Breast epithelium (tissue), 4 donors: Measurements from ENCODE around the gene CENPM. TPM values are rescaled to one million over a fixed set of nuclear protein-coding genes. Genes with fewer than 3 reads are reported as not detected.
A peak's percentile ranks its signal among the peaks of the same experiment; 100 is the strongest.

Source experiments
- DNase-seq, 2 donors: peaks; one replicate each; pipeline ENCODE4 v3.0.0-alpha.2; 2019; ENCODE audit warnings: low spot score in 2 of 2
- H3K27ac ChIP-seq, 2 donors: fragments of 200-600 bp; sonication (generic) in 1 of 2; one replicate each; pipeline ENCODE4 v1.5.1; 2016 to 2019; ENCODE audit warnings: mild to moderate bottlenecking in 1 of 2
- H3K27me3 ChIP-seq, 2 donors: fragments of 200-600 bp; sonication (generic) in 1 of 2; one replicate each; pipeline versions ENCODE4 v1.5.1 to v1.6.0; 2017 to 2019; ENCODE audit warnings: control low read depth in 1 of 2, mild to moderate bottlenecking in 1 of 2
- H3K36me3 ChIP-seq: fragments of 200-600 bp; one replicate; pipeline ENCODE4 v1.5.1; 2019
- H3K4me1 ChIP-seq, 2 donors: fragments of 200-600 bp; sonication (generic); one replicate each; pipeline ENCODE4 v1.5.1; 2016 to 2019; ENCODE audit warnings: control low read depth in 1 of 2
- H3K4me3 ChIP-seq, 3 donors: fragments of 200-600 bp; sonication (generic); 1 replicate in 2 of 3; 2 replicates in 1 of 3; pipeline ENCODE4 v1.5.1; 2016 to 2019; ENCODE audit warnings: mild to moderate bottlenecking in 3 of 3, moderate library complexity in 2 of 3
- H3K9me3 ChIP-seq, 2 donors: fragments of 200-600 bp; sonication (generic) in 1 of 2; one replicate each; pipeline ENCODE4 v1.5.1; 2016 to 2019; ENCODE audit warnings: control low read depth in 1 of 2
- CTCF ChIP-seq, 3 donors: fragments of 450-650 bp; IDR thresholded peaks; one replicate each; pipeline ENCODE4 v1.5.1; 2016 to 2017; ENCODE audit warnings: antibody characterized with exemption in 3 of 3, mild to moderate bottlenecking in 3 of 3, moderate library complexity in 3 of 3
- POLR2A ChIP-seq: fragments of 450-650 bp; IDR thresholded peaks from one replicate; pipeline ENCODE4 v1.6.1; 2016; ENCODE audit warnings: antibody characterized with exemption, mild to moderate bottlenecking, moderate library complexity
- POLR2AphosphoS5 ChIP-seq, 3 donors: sonication (generic); formaldehyde crosslinking; IDR thresholded peaks; one replicate each; pipeline ENCODE4 v1.6.1; 2017; ENCODE audit warnings: antibody characterized with exemption in 3 of 3
- intact Hi-C: fragments of 100-400 bp; cut with DNase I; formaldehyde crosslinking; loops from one replicate; pipeline ENCODE4 v1.15.1; 2023; ENCODE audit warnings: low total_unique reads
- total RNA-seq, 3 donors: library from RNA; depleted of rRNA; stranded (reverse); fragments of >200 nt; gene quantifications; one replicate each; pipeline ENCODE4 v1.1.0, GENCODE V29; 2016

Gene CENPM
- total RNA-seq, 3 donors from 2014 or later = 1.5 to 2.9 (median 1.9) TPM

GRCh38 chr22:41905411-41906202 lies 41.3 kb downstream of the CENPM start:
- Histone ChIP-seq H3K9me3 (no peaks in the 10 kb centered on the region), H3K27me3 (peaks cover 0 to 10% of the 10 kb centered on the region in 2 donors), H3K27ac (no peak overlapping the region), H3K4me1 (peaks cover 3 to 9% of the 10 kb centered on the region in 2 donors), H3K36me3 (no peaks in the 10 kb centered on the region), H3K4me3 (no peak overlapping the region)
- intact Hi-C loops = no loop called here
- no peak for DNase-seq
- no peak for TF ChIP-seq POLR2A
- no peak for TF ChIP-seq POLR2AphosphoS5 (IDR thresholded peaks at IDR 0.05)
- no peak for TF ChIP-seq CTCF (IDR thresholded peaks at IDR 0.05)

- no peaks in the 10 kb centered on the region for H3K4me1 ChIP-seq
- no peak overlapping the region for H3K27ac ChIP-seq
- no peaks in the 10 kb centered on the region for H3K36me3 ChIP-seq
- TF ChIP-seq POLR2AphosphoS5 (IDR thresholded peaks at IDR 0.05) (no peak), POLR2A (no peak), CTCF (IDR thresholded peaks at IDR 0.05) (no peak)
- intact Hi-C loops = no loop called here
- H3K27me3 ChIP-seq = peaks cover 0 to 2% of the 10 kb centered on the region in 2 donors
- no peak overlapping the region for H3K4me3 ChIP-seq
- no peaks in the 10 kb centered on the region for H3K9me3 ChIP-seq
- no peak for DNase-seq
These were observed 42.2 kb downstream of the CENPM start for GRCh38 chr22:41904450-41905410.

GRCh38 chr22:41902932-41903421 lies 44.0 kb downstream of the CENPM start:
- H3K36me3 ChIP-seq = no peaks in the 10 kb centered on the region
- peak overlapping the region; percentile 43 to 72 for H3K27ac ChIP-seq
- intact Hi-C loops = no loop called here
- no peaks in the 10 kb centered on the region for H3K9me3 ChIP-seq
- peak in 1 of 2 donors; percentile 64 for DNase-seq
- H3K4me3 ChIP-seq = no peak overlapping the region
- no peaks in the 10 kb centered on the region for H3K4me1 ChIP-seq
- no peaks in the 10 kb centered on the region for H3K27me3 ChIP-seq
- TF ChIP-seq POLR2AphosphoS5 (IDR thresholded peaks at IDR 0.05) (no peak), POLR2A (no peak), CTCF (IDR thresholded peaks at IDR 0.05) (no peak)

GRCh38 chr22:41902016-41902415 lies 44.9 kb downstream of the CENPM start:
- Histone ChIP-seq H3K27ac (peak overlapping the region; percentile 43 to 72), H3K27me3 (no peaks in the 10 kb centered on the region), H3K4me1 (no peaks in the 10 kb centered on the region), H3K4me3 (no peak overlapping the region), H3K9me3 (no peaks in the 10 kb centered on the region), H3K36me3 (no peaks in the 10 kb centered on the region)
- DNase-seq = no peak
- TF ChIP-seq POLR2A (no peak), CTCF (IDR thresholded peaks at IDR 0.05) (no peak), POLR2AphosphoS5 (IDR thresholded peaks at IDR 0.05) (no peak)
- intact Hi-C loops = no loop called here
